ENCODE data around the gene RAD9A.
A peak's percentile ranks its signal among the peaks of the same experiment; 100 is the strongest.

DNA sequence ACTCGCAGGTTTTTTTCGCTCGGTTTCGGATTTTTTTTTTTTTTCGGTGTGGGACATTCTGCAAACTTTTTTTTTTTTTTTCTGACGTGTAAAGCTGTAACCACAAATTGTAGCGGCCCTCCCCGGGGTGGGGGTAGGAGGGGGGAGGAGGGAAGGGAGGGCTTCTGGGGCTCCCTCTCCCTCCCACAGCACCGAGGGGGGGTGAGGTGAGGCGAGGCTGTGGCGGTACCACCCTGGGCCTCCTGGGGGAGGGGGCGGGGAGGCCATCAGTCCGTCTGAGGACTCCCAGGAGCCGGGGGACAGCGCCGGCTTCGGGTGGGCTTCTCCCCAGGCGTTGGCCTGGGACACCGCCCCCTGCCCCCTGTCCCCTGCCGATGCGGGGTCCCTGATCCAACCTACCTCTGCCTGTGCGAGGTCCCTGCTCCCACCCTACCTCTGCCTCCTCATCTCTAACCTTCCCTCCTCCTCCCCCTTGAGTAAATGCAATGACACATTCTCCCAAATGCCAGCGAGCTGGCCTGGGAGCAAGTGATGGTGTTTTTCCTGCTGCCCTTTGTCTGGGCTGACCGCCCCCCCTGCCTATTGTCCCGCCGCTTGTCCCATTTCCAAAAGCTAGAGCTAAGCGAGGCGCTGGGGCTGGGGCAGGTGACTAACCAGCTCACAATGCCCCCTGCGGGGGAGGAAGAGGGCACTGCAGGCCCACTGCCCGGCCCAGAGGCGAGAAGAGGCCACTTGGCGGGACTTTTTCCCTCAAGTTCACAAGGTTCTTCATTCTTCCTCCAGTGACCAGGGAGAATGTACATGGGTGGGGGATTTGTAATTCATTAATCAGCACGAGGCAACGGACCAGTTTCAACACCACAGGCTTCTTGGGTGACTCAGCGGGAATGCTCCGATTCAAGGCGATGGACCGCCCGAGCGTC is 17.9 kb upstream of the RAD9A start:
- TF ChIP-seq, protein P1, sequence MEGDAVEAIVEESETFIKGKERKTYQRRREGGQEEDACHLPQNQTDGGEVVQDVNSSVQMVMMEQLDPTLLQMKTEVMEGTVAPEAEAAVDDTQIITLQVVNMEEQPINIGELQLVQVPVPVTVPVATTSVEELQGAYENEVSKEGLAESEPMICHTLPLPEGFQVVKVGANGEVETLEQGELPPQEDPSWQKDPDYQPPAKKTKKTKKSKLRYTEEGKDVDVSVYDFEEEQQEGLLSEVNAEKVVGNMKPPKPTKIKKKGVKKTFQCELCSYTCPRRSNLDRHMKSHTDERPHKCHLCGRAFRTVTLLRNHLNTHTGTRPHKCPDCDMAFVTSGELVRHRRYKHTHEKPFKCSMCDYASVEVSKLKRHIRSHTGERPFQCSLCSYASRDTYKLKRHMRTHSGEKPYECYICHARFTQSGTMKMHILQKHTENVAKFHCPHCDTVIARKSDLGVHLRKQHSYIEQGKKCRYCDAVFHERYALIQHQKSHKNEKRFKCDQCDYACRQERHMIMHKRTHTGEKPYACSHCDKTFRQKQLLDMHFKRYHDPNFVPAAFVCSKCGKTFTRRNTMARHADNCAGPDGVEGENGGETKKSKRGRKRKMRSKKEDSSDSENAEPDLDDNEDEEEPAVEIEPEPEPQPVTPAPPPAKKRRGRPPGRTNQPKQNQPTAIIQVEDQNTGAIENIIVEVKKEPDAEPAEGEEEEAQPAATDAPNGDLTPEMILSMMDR (IDR thresholded peaks at IDR 0.05), result peak; percentile 22 to 61 (median 42)
- peak in 1 of 2 donors; percentile 40 for TF ChIP-seq POLR2A (IDR thresholded peaks at IDR 0.05)

All from heart left ventricle (tissue), 13 donors.